ENCODE data around the gene WNT7B.

GRCh38 chr22:45922661-45923060, 54.3 kb downstream of the WNT7B start:
- TF ChIP-seq POLR2A (IDR thresholded peaks at IDR 0.05) (no peak), CTCF (IDR thresholded peaks at IDR 0.05) (no peak), POLR2AphosphoS5 (IDR thresholded peaks at IDR 0.05) (no peak)
